Pancreas (tissue), 10 donors: ENCODE data around the gene KLC4. TPM values are rescaled to one million over a fixed set of nuclear protein-coding genes. Genes with fewer than 3 reads are reported as not detected.
A peak's percentile ranks its signal among the peaks of the same experiment; 100 is the strongest.

ENCODE experiments used
- ATAC-seq, 4 donors: fragments of 200-7000 bp; cut with Tn5 transposase; one replicate each; pipeline versions ENCODE4 v1.8.0 to v1.9.1; 2020; ENCODE audit warnings: mild to moderate bottlenecking in 4 of 4, moderate library complexity in 4 of 4
- DNase-seq, 6 donors: peaks; one replicate each; pipeline ENCODE4 v3.0.0-alpha.2; 2020
- FAIRE-seq: peaks from 2 replicates; lab custom pipeline; 2012; peaks lifted over from hg19 to GRCh38; lab: Jason Lieb, UNC
- H3K27ac ChIP-seq, 4 donors: fragments of 200-600 bp; sonication (generic); 1 replicate in 3 of 4; 2 replicates in 1 of 4; pipeline versions ENCODE4 v1.5.0 to v1.8.0; 2020
- H3K27me3 ChIP-seq, 4 donors: fragments of 200-600 bp; one replicate each; pipeline ENCODE4 v1.8.0; 2021
- H3K36me3 ChIP-seq, 3 donors: fragments of 200-600 bp; sonication (generic) in 1 of 3; one replicate each; pipeline versions ENCODE4 v1.5.0 to v1.8.0; 2020 to 2021
- H3K4me1 ChIP-seq, 3 donors: fragments of 200-600 bp; one replicate each; pipeline ENCODE4 v1.8.0; 2021
- H3K4me3 ChIP-seq, 4 donors: fragments of 200-600 bp; sonication (generic) in 2 of 4; one replicate each; pipeline versions ENCODE4 v1.5.0 to v1.8.0; 2020 to 2021
- H3K9me3 ChIP-seq, 4 donors: fragments of 200-600 bp; one replicate each; pipeline ENCODE4 v1.8.0; 2021
- WGBS, 2 donors: extraction: QIAGEN DNeasy Blood & Tissue Kit; methylation state at CpG; one replicate each; pipeline ENCODE4 v1.1.7; 2013; 5-methylcytosine and 5-hydroxymethylcytosine counted together
- intact Hi-C, 3 donors: fragments of 100-400 bp; cut with DNase I; formaldehyde crosslinking; loops; one replicate each; pipeline versions ENCODE4 v1.11.1 to v1.14.2; 2022
- polyA plus RNA-seq, 2 donors: library from polyadenylated mRNA; stranded (reverse); fragments of 200-250 nt; gene quantifications; one replicate each; pipeline ENCODE4 v1.2.3, GENCODE V29; 2013
- total RNA-seq, 6 donors: library from RNA; stranded (reverse); fragmentation: NEBNext Ultra II Directional in 4 of 6; extraction: Animal tissue kit (Norgen Biotek cat#: 25700) in 4 of 6; gene quantifications; one replicate each; pipeline versions ENCODE4 v1.2.1 to v1.2.4, GENCODE V29; 2021 to 2023
- TF ChIP-seq, protein P1 (sequence below), 4 donors: fragments of 200-600 bp; sonication (generic) in 3 of 4; IDR thresholded peaks; one replicate each; pipeline versions ENCODE4 v1.5.0 to v1.8.0; 2021; ENCODE audit warnings: antibody characterized with exemption in 4 of 4
- donor health status: healthy with polysubstance abuse.
- donor health status: DM: no; HTN: no; CAD: no; lungs with moderate emphysema.
- donor health status: DM: no; HTN: no; CAD: no.
- donor health status: control.
- donor health status: control.
- donor health status: Bipolar disorder and iron deficiency.
- donor health status: DM: yes; HTN: yes; CAD: no.
- donor health status: DM: no; HTN: no; CAD: no.
- donor health status: DM: no; HTN: no; CAD: no.
- donor health status: DM: yes; HTN: yes; CAD: no.

The KLC4 gene
- total and polyA plus RNA-seq, 8 donors = 11.3 to 46.1 (median 16.4) TPM

DNA sequence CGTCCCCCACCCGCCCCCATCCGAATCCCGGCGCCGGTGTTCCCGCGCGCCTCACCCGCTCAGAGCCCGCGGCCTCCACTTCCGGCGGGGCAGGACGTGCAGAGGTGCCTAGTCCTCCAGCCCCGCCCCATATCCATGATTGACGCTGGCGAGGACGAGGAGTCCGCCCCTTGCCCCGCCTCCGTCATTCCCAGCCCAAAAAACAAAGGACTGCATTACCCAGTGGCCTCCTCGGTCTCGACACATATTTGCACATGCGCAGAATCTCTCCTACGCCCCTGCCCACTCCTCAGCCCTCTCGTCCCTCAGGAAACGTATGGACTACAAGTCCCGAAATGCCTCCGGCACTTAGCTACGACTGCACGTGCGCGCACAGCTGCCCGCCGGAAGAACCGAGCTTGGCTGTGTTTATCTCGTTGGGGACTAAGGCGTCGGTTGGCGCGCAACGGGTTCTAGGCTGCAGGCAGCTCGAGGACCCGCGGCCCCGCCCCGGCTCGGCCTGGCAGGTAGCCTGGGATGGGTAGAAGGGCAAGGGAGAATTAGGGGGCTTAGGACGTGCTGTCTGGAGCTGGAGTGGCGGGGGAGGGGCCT is 45.5 kb upstream of the KLC4 start, which contains the start of the genes KLHDC3 and MEA1:
KLHDC3 (plus strand) TSS at position 407 of the 591 bp plus-strand sequence. CDS start 2,944 bp downstream, outside the sequence.
MEA1 (minus strand) TSS at position 104 of the 591 bp plus-strand sequence. CDS start 133 bp downstream, outside the sequence.
- peak within 1 kb of the TSS in 2 of 4 donors; percentile 50 to 58 for H3K27ac ChIP-seq
- H3K27me3 ChIP-seq = no peaks in the 10 kb centered on the region
- ATAC-seq (peak; percentile 97 to 98 (median 97)), DNase-seq (peak; percentile 92 to 100 (median 99)), FAIRE-seq (peak; percentile 93)
- TF ChIP-seq, protein P1, sequence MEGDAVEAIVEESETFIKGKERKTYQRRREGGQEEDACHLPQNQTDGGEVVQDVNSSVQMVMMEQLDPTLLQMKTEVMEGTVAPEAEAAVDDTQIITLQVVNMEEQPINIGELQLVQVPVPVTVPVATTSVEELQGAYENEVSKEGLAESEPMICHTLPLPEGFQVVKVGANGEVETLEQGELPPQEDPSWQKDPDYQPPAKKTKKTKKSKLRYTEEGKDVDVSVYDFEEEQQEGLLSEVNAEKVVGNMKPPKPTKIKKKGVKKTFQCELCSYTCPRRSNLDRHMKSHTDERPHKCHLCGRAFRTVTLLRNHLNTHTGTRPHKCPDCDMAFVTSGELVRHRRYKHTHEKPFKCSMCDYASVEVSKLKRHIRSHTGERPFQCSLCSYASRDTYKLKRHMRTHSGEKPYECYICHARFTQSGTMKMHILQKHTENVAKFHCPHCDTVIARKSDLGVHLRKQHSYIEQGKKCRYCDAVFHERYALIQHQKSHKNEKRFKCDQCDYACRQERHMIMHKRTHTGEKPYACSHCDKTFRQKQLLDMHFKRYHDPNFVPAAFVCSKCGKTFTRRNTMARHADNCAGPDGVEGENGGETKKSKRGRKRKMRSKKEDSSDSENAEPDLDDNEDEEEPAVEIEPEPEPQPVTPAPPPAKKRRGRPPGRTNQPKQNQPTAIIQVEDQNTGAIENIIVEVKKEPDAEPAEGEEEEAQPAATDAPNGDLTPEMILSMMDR (IDR thresholded peaks at IDR 0.05) = no peak
- WGBS, 2 donors = 0 to 1% methylated on average over 51 of the region's 51 CpGs
- peaks cover 0 to 19% (median 4%) of the 10 kb centered on the region in 3 donors for H3K4me1 ChIP-seq
- intact Hi-C loops = no loop called here
- H3K36me3 ChIP-seq = peaks cover 0 to 23% (median 0%) of the 10 kb centered on the region in 3 donors
- peak within 1 kb of the TSS; percentile 45 to 69 (median 65) for H3K4me3 ChIP-seq
- H3K9me3 ChIP-seq = no peaks in the 10 kb centered on the region

DNA sequence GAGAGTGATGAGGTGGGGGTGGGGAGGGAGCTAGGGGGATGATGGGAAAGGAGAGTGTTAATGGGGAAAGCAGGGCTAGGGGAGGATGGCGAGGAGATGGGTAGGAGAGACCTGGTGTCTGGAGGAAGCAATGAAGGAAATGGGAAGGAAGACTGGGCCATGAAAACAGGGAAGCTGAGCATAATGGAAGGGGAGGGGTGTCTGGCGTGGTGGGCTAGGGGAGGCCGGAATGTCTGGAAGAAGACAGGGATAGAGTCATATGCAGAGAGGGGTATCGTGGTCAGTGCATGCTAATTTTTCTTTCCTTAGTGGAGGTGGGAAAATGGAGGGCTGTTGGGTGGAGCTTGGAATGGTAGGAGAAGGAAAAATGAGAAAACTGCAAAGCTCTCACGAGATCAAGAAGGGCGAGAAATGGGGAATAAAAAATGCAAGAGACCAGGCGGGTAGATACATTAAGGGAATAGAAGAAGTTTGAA is 45.0 kb upstream of the KLC4 start:
- Histone ChIP-seq H3K27me3 (no peaks in the 10 kb centered on the region), H3K27ac (peak overlapping the region in 2 of 4 donors; percentile 25 to 58), H3K4me3 (peak overlapping the region; percentile 42 to 69 (median 65)), H3K9me3 (no peaks in the 10 kb centered on the region), H3K4me1 (peaks cover 0 to 19% (median 4%) of the 10 kb centered on the region in 3 donors), H3K36me3 (peaks cover 0 to 21% (median 0%) of the 10 kb centered on the region in 3 donors)
- no peak for DNase-seq
- no peak for FAIRE-seq
- 0 to 1% methylated on average over 7 of the region's 7 CpGs for WGBS, 2 donors
- intact Hi-C loops = no loop called here
- TF ChIP-seq, protein P1 (IDR thresholded peaks at IDR 0.05) = no peak
- no peak for ATAC-seq

DNA sequence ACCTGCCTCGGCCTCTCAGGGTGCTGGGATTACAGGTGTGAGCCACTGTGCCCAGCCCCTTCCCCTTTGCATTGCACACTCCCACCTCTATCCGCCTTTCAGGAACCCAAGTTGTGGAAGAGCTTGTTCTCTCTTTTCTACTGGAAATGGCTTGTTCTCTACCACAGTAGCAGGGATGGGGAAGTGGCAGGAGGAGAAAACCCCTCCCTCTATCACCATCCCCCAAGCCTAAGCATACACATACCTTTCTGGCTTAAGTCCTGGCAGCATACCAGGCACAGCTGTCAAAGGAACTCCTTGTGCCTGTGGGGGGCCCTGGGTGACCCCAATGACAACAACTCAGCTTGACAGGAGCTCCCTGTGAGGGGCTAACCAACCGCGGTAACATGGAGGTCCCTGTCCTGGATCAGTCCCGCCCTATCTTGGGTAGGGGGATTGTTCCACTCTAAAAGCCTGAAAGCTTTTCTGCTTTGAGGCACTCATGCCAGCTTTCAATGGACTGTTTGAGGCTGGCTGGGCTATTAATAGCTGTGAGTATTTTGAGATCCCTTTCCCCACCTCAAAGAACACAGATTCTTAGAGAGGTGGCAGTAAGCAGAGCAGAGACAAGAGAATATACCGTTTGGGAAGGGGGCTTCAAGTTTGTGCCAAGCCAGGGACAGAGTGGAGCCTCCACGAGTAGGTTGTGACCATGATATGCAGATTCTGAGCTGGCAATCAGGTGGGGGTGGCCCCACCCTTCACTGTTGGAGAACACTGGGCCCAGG is 43.1 kb upstream of the KLC4 start:
- DNase-seq (no peak), ATAC-seq (no peak), FAIRE-seq (no peak)
- no peak overlapping the region for H3K4me3 ChIP-seq
- TF ChIP-seq, protein P1 (IDR thresholded peaks at IDR 0.05) = no peak
- H3K36me3 ChIP-seq = peaks cover 0 to 9% (median 0%) of the 10 kb centered on the region in 3 donors
- 69 to 75% methylated on average over 7 of the region's 7 CpGs for WGBS, 2 donors
- no peaks in the 10 kb centered on the region for H3K27me3 ChIP-seq
- peaks cover 0 to 23% (median 4%) of the 10 kb centered on the region in 3 donors for H3K4me1 ChIP-seq
- H3K9me3 ChIP-seq = no peaks in the 10 kb centered on the region
- no peak overlapping the region for H3K27ac ChIP-seq
- intact Hi-C loops = no loop called here

DNA sequence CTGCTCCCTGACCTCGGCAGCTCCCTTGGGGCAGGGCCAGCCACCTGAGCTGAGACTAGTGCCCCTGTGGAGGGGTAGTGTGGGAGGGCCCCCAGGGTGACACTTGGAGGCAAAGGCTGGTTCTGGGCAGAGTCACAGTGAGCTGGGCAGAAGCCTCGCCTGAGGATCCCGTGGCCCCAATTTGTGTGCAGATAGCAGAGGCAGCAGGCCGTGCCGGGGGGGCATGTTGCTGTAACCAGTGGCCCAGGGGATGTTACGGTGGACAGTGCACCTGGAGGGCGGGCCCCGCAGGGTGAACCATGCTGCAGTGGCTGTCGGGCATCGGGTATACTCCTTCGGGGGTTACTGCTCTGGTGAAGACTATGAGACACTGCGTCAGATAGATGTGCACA is 42.5 kb upstream of the KLC4 start:
- TF ChIP-seq, protein P1 (IDR thresholded peaks at IDR 0.05) = no peak
- H3K4me1 ChIP-seq = peaks cover 0 to 23% (median 4%) of the 10 kb centered on the region in 3 donors
- H3K27me3 ChIP-seq = no peaks in the 10 kb centered on the region
- FAIRE-seq (no peak), DNase-seq (peak in 2 of 6 donors; percentile 32 to 71), ATAC-seq (no peak)
- intact Hi-C loops = no loop called here
- no peak overlapping the region for H3K27ac ChIP-seq
- H3K9me3 ChIP-seq = no peaks in the 10 kb centered on the region
- peaks cover 0 to 6% (median 0%) of the 10 kb centered on the region in 3 donors for H3K36me3 ChIP-seq
- WGBS, 2 donors = 87 to 88% methylated on average over 12 of the region's 12 CpGs
- no peak overlapping the region for H3K4me3 ChIP-seq
